HG02970 (cell line): ENCODE measurements around the gene CD40.

Experiments
- ATAC-seq: cut with Tn5 transposase; IDR thresholded peaks from one replicate; pipeline ENCODE4 v1.9.1; 2021; ENCODE audit warnings: mild to moderate bottlenecking, moderate library complexity, moderate number of reproducible peaks; ENCODE audit not compliant: unreplicated experiment, low FRiP score

The CD40 gene

DNA sequence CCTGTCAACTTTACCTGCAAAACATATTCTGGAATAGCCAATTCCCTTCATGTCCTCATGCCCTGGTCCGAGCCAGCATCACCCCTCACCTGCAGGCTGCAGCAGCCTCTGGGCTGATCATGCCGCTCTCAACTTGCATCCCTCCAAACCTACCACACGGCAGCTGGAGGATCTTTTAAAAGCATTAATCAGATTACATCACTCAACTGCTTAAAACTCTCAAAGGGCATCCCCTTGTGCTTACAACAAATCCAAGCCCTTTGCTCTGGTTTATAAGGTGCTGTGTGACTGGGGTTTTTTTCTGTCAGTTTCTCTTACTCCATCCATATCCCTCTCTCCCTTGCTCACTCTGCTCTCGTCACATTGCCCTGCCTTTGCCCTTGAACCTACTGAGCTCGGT lies 24.0 kb downstream of the CD40 start:
- no peak for ATAC-seq

DNA sequence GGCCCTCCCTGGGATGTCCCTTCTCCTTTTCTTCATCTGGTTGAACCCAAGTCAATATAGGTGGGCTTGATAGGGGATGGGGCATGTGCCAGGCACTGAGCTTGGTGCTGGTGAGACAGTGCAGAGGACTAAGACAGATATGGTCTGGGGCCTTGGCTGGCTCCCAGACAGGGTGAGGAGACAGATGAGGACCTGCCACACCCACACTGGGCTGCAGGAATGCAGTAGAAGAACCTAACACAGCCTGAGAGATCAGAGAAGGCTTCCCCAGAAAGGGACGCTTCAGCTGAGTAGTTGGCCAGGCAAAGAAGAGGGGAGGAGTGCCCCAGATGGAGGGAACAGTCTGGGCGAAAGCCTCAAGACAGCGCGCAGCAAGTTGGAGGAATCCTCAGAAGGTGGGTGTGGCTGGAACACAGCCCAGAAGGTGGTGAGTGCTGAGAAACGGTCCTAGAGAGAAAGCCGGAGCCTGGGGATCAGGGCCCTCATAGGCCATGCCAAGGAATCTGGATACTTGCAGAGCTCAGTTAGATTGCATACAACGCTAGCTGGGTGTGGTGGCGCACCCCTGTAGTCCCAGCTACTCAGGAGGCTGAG lies 26.4 kb downstream of the CD40 start:
- ATAC-seq: no peak

GRCh38 chr20:46145713-46146112 lies 27.6 kb downstream of the CD40 start:
- ATAC-seq: no peak

DNA sequence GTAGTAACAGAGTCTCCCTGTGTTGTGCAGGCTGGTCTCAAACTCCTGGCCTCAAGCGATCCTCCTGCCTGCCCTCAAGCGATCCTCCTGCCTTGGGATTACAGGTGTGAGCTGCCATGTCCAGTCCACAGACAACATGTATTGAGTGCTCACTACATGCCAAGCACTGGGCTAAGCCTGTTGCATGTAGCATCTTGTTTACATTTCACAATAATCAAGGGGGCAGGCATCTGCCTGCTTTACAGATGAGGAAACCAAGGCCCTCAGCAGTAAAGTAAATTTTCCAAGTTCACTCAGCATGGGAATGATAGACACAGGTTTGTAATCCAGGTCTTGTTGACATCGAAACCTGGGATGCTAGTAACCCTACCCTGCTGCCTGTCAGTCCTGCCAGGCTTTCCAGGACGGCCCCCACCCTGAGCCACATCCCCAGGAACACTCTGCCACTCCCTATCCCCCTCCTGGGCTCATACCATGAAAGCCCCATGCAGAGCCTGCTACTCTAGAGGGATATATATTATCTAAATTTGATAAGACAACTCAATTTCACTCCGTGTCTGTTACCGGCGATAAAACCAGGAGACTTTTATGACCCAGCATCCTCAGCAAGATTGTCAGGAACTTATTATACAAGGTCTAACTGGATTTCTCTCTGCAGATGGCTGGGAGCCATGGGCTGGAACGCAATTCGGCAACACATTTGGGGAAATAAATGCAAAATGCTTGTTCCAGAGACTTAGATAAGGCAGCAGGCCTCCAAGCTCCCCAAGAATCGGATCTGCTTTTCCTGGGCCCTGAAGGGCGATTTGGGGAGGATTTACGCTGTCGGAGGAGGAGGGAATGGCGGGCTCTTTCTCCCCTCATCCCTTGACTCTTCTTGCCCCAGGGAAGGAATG lies 30.4 kb downstream of the CD40 start:
- ATAC-seq: no peak

GRCh38 chr20:46150943-46151342 lies 32.8 kb downstream of the CD40 start:
- ATAC-seq: no peak

DNA sequence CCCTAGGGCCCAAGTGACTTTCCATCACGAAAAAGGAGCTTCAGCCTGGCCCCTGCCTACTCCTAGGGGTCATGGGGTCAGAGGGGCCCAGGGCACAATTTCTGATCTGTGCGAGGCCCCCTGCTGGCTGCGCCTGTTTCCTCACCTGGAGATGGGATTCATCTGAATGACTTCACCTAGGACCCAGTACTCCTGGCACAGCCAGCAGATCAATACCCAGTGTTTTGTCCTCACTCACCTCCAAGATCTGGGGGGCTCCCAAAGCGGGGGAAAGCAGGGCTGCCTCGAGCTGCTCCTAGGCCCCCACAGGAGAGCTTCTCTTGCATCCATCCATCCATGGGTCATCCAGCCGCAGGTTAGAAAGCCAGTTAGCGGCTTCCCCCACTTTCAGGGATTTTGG lies 33.8 kb downstream of the CD40 start:
- ATAC-seq: no peak

- ATAC-seq: no peak
These were observed 34.9 kb downstream of the CD40 start for GRCh38 chr20:46152824-46153586.

DNA sequence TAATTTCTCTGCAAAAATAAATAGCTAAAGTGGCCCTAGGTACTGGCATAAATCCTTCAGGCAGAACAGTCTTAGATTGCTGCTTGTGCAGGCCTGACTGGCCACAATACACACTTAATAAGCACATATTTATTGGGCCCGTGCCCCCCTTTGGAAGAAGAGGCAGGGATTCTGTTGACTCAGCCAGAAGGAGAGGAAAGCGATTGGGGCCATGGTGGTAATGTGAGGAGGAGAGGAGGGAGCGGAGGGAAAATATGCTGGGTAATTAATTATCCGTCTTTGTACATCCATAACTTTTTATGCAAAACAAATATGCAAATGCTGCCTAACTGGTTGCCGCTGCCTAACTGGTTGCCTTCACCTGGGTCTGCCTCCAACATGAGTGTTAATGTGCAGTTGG lies 36.2 kb downstream of the CD40 start:
- ATAC-seq: no peak

DNA sequence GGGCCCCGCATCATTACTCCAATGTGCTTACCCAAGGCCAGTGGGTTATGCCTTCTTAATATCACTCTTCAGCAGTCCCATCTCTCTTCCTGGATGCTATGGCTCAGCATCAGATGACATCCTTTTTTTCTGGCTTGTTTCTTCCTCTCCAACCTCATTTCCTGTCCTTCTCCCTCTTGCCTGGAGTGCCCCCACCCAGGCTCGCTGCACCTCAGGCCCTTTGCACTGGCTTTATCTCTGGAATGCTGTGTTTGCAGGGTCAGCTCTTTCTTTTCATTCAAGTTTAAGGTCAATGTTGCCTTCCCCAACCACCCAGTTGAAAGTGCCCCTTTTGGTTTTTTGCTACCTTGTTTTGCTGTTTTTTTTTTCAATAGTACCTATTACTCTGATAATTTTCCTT lies 36.7 kb downstream of the CD40 start:
- no peak for ATAC-seq

- no peak for ATAC-seq
These were observed 38.0 kb downstream of the CD40 start for GRCh38 chr20:46156065-46156464.

DNA sequence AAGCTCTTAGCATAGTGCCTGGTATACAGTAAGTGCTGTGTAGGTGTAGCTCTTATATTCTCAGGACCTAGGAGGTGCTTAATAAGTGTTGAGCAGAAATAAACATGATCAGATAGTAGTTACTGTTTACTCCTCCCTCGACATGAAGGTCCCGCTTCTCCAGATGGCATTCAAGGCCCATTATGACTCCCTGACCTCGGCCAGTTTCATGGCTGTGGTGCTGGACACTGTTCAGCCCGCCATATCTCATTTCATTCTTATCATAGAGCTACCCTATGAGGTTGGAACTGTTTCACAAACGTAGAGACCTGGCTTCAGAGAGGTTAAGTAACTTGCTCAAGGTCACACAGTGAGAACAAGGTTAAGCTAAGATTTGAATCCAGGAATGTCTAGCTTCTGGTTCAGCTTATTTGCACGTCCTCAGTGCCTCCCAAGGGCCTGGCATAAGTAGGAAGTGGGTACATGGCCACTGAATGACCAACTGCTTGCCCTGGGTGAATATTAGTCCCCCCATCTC lies 39.0 kb downstream of the CD40 start:
- no peak for ATAC-seq

DNA sequence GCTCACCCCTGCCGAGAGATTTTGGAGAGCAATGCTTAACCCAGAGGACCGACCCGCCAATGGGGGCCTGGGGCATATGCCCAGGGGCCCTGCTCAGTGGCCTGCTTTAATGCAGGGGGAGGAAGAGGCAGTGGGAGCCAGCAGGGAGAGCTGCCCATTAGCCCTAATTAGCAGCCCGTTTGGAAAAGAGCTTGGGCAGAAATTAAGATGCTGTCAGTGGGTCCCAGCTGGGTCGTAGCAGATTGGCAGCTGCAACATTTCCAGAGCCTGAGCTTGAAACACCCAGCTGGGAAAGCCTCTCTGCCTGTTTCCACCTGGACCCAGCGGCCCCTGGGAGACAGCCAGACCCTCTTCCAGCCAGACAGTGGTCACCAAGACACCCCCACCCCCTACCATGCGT lies 39.5 kb downstream of the CD40 start:
- ATAC-seq: no peak

DNA sequence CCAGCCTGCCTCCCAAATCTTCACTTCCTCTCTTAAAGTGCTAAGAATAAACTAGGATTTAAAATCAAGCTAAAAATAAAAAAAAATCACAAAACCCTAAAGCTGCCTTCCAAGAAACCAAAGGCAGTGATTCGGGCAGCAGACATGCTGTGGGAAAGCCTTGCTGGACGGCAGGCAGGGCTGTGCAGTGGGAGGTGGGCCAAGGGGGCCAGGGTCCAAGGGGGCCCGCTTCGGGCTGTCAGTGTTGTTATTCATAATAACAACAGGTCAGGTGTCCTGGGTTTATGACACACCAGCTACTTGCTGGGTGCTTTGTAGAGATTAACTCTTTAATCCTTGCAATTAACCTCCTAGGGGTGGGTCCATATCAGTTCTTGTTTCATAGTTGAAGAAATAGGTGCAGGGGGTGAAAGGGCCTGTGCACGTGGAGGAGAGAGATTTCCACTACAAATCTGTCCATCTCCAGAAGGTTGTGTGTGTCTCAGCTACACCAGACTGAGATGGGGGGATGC lies 40.4 kb downstream of the CD40 start:
- ATAC-seq: no peak

DNA sequence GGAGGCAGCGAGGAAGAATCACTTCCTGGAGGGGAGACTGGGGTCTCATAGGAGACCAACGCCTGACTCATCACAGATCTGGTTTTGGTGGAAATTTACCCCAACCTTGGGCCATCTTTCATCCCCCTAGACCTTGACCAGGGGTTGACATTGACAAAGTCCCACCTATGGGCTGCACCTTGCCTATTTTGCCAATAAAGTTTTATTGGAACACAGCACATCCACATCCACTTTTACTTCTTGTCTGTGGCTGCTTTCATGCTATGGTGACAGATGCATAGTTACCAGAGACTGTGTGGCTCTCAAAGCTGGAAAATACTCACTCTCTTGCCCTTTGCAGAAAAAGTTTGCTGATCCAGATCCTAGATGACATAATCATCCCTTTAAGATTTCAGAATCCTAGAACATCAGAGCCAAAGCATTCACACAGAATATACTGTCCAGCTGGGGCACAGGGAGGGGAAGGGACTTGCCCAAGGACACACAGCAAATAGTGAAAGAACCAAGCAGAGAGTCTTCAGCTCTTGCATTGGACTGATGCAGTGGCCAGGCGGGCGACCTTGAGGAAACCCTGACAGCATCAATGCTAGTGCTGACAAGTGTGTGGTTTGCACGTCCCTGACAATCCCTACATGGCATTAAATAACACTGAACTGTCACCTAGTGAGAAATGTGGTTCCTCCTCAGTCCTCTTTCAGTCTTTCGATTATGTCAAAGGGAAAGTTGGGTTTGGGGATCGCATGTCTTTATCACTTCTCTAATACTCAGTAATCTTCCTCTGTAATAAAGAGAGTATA lies 41.2 kb downstream of the CD40 start:
- ATAC-seq: no peak

- ATAC-seq: no peak
These were observed 42.5 kb downstream of the CD40 start for GRCh38 chr20:46160661-46161060.

DNA sequence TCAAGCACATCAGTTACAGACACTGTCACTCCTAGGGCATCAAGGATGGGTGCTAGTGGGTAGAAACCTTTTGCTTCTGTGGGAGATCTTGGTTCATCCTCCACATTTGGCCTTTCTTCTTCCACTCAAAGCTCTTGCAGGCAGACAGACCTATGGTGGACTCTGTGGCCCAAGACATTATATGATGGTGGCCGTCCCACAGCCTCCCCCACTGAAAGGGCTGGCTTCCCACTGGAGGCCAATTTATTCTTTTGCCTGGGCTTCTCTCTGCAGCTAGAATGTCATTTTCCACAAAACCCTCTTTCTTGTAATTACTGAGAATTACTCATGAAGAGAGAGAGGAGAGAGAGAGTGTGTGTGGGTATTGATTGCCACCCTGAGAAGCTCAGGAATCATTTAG lies 43.8 kb downstream of the CD40 start:
- ATAC-seq: no peak

- no peak for ATAC-seq
These were observed 46.1 kb downstream of the CD40 start for GRCh38 chr20:46164254-46164653.

DNA sequence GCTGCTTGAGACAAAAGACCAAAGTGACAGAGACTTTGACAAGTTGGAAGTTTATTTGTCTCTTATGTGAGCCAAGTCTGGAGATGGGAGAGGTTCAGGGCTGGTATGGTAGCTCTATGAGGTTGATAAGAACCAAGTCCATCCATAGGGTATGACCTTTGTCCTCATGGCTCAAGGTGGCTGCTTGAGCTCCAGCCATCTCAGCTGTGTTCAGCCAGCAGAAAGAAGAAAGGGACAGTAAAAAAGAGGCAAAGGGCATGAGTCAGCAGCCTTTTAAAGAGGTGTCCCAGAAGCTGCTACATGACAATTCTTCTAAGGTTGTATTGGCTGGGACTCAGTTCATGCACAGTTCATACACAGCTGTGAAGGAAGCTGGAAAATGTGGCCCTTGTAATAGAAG lies 49.0 kb downstream of the CD40 start:
- no peak for ATAC-seq

- no peak for ATAC-seq
These were observed 50.3 kb downstream of the CD40 start for GRCh38 chr20:46168438-46168837.
